Subcutaneous adipose tissue (tissue), 4 donors: ENCODE data around the gene TNIP2. TPM values are rescaled to one million over a fixed set of nuclear protein-coding genes. Genes with fewer than 3 reads are reported as not detected.

ENCODE experiments used
- CTCF ChIP-seq: fragments of 450-650 bp; IDR thresholded peaks from one replicate; pipeline ENCODE4 v1.5.1; 2016; ENCODE audit warnings: low read depth, mild to moderate bottlenecking, control low read depth, antibody characterized with exemption, moderate library complexity
- total RNA-seq, 4 donors: library from RNA; depleted of rRNA; stranded (reverse); fragments of >200 nt; gene quantifications; one replicate each; pipeline ENCODE4 v1.1.0, GENCODE V29; 2016

TNIP2 gene
- total RNA-seq, 4 donors from 2014 or later, result 25.6 to 88.2 (median 51.5) TPM

DNA sequence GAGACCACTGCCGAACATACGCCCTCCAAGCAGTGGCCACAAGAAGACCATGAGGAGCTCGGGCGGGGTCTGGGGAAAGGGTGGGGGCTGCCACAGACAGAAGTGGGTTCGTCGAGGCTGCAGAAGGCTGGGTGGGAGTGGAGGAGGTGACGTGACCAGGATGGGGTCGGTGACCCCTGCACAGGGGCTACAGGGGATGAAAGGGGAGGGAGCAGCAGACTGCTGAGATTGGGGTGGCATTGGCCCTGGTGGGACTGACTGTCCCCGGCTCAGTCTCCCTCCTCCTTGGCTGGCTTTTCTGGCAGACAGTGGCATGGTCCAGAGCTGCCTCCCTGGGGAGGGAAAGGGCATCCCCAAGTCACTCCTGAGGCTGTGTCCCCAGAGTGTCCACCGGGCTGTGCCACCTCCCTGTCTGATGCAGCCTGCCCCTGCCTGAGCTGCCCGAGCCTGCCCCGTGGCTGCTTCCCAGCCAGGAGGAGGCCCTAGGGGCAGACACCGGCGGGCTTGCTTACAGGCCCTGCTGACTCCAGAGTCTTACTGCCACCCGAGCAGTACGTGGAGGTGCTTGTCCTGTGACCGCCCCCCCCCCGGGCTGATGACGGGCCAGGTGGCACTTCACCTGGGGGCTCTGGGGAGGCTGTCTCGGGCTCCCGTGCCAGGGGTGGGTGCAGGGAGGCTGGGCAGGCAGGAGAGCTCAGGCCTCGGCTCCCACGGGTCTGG, 44.0 kb upstream of the TNIP2 start:
- no peak for TF ChIP-seq CTCF

- no peak for TF ChIP-seq CTCF
Measured at GRCh38 chr4:2799224-2799911, 43.2 kb upstream of the TNIP2 start.

DNA sequence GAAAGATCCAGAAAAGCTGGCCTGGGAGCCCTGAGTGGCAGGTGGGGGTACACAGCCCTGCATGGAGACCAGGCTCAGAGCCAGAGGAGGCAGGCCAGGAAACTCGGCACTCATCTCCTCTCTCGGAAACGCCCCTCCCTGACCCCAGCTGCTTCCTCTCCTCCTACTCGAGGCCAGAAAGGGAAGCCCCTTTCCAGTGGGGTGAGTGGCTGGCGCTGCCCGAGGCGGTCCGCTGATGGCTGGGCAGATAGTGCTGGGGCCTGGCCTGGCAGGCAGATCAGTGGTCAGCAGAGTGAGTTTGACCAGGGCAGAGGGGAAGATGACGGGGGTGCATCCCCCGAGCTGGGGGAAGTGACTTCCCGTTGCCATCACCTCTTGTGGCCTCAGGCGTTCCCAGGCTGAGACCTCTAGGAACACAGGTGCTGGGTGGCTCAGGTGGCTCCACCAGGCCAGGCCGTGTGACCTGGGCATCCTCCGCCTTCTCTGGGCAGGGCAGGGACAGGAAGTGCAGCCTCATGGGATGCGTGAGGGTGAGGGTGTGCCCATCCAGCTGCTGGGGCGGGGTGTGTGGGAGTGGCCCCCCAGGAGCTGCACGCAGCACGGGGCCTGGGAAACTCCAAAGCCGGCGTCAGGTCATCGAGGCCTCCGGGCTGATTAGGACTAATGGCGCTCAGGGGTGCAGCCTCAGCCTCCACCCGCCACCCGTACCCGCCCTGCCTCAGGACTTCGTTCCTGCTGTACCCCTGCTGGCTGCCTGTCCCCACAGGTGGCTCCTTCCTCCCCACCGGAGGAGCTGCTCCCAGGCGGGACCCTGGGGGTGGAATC, 42.5 kb upstream of the TNIP2 start:
- TF ChIP-seq CTCF, result no peak

DNA sequence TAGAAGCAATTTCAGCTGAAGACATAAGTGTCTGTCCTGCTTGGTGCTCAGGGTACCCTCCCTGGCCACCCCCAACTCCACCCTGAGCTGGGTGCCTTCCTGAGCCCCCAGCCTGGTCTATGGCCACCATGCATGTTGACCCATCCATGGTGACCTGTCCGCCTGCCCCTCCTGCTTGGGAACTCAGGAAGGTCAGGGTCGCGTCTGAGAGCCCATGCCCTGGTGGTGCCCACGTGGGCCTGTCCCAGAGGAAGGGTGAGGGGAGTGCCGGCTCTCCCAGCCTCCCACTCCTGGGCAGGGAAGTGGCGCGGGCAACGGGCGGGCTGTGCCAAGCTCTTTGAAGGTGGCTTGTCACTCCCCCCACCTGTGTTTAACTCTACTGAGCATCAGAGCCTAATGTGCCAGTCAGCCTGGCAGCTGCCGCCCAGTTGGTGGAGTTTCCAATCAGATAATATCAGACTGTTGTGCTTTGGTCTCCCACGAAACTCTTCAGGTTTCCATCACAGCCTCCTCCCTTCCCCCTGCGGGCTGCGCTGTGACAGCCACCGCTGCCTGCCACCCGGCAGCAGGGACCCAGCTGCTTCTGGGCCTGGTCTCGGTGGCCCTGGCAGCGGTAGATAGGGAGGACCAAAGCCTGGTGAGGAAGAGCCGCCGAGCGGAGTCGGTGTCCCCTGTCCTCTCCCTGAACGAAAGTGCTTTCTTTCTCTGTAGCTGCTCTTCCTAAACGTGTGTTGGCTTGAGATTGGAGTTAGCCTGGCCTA, 41.6 kb upstream of the TNIP2 start:
- TF ChIP-seq CTCF, result no peak

DNA sequence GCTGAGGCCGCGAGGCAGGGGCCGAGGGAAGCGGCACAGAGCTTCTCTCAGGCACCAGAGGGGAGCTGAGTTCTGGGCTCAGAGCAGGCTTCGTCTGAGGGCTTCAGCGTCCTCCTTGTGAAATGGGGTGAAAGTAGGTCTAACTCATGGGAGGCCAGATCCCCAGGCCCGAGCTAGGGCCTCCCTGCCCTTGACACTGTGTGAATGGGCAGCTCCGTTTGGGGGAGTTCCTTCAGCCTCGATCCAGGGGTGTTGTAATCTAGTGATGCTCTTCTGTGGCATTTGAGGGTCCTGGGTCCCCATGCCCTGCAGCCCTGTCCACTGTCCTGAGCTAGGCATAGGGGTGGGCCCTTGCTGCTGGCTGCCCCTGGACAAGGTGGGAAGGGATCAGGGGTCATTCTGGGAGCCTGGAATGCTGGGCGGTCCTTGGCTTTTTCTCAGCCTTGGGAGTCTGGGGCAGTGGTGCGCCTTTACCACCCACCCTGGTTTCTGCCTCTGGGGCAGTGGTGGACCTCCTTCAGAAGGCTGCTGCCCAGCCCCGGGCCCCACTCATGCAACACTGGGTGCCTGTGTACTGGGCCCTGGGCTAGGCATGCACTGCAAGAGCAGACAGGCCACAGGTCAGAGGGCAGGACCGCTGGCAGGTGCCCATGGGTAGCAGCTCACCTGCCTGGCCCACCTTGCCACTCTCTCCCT, 40.9 kb upstream of the TNIP2 start:
- no peak for TF ChIP-seq CTCF

DNA sequence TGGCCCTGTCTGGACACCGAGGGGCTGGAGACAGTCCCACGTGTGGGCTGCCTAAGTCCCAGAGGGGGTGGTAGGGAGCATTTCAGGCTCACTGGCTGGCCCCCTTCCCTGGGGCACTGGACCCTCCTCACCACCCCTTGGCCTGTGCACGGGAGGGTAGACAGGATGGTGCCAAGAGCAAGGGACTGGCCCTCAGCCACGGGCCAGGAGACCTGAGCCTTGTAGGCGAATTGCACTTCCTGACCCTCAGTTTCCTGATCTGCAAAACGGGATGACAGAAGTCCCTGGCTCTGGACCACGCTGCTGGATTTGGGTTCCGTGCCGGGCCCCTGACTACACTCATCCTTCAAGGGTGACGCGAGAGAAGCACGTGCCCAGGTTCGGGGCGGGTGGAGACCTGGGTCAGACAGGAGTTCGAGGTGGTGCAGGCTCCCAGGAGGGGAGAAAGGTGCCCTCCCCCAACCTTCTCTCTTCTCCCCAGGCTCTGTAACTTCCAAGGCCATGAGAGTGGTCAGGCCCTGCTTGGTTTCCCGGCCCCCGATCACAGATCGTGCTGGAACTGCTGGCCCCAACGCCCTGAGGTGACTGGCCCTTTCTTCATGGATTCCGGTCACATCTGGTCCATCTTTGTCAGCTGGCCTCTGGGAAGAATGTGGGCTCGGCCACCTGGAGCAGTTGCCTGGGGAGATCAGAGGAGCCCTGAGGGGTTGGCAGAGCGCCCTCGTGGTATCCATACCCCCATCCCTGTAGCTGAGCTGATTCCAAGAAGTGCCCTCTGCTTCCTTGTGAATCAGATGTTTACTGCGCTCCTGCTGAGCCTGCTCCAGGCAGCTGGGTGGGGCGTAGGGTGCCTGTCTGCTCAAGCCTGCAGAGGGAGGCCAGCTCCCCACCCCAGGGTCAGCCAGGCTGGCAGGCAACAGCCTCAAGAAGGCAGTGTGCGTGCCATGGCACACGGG, 40.0 kb upstream of the TNIP2 start:
- TF ChIP-seq CTCF, result no peak
